Mesenchymal stem cell (in vitro differentiated cells and primary cell): ENCODE results near the gene GAL3ST3.
A peak's percentile ranks its signal among the peaks of the same experiment; 100 is the strongest.

ENCODE experiments used
- DNase-seq: peaks from one replicate; pipeline ENCODE4 v3.0.0-alpha.2; 2013
- H2AFZ ChIP-seq: one replicate; pipeline ENCODE4 v1.6.1; 2013; ENCODE audit warnings: low read depth, mild to moderate bottlenecking, control low read depth, inconsistent platforms, low read length, moderate library complexity
- H2AK5ac ChIP-seq: 2 replicates; pipeline ENCODE4 v1.6.1; 2013; ENCODE audit warnings: low read length, moderate library complexity, mild to moderate bottlenecking, inconsistent platforms; ENCODE audit not compliant: severe bottlenecking
- H2BK120ac ChIP-seq: one replicate; pipeline ENCODE4 v1.6.1; 2013; ENCODE audit warnings: low read depth, mild to moderate bottlenecking, inconsistent platforms, low read length, moderate library complexity
- H2BK12ac ChIP-seq, 2 experiments: one replicate each; pipeline ENCODE4 v1.6.1; 2013; ENCODE audit warnings: inconsistent platforms in 2 of 2, low read length in 2 of 2, mild to moderate bottlenecking in 2 of 2, moderate library complexity in 2 of 2, control low read depth in 1 of 2
- H2BK15ac ChIP-seq: one replicate; pipeline ENCODE4 v1.6.1; 2013; ENCODE audit warnings: mild to moderate bottlenecking, low read depth, inconsistent platforms; ENCODE audit not compliant: poor library complexity, severe bottlenecking
- H2BK5ac ChIP-seq: 2 replicates; pipeline ENCODE4 v1.6.1; 2013; ENCODE audit warnings: low read depth, mild to moderate bottlenecking, low read length, control low read depth, inconsistent platforms; ENCODE audit not compliant: poor library complexity, severe bottlenecking
- H3K14ac ChIP-seq, 2 experiments: one replicate each; pipeline ENCODE4 v1.6.1; 2013; ENCODE audit warnings: inconsistent platforms in 2 of 2, low read length in 2 of 2, control low read depth in 1 of 2, mild to moderate bottlenecking in 1 of 2, moderate library complexity in 1 of 2
- H3K18ac ChIP-seq, 2 experiments: one replicate each; pipeline ENCODE4 v1.6.1; 2013; ENCODE audit warnings: inconsistent platforms in 2 of 2, low read length in 2 of 2, control low read depth in 1 of 2, low read depth in 1 of 2, mild to moderate bottlenecking in 1 of 2
- H3K23ac ChIP-seq, 2 experiments: one replicate each; pipeline ENCODE4 v1.6.1; 2013; ENCODE audit warnings: inconsistent platforms in 2 of 2, low read length in 2 of 2, mild to moderate bottlenecking in 2 of 2, moderate library complexity in 2 of 2, control low read depth in 1 of 2
- H3K27ac ChIP-seq: 2 replicates; pipeline ENCODE4 v1.5.1; 2013; ENCODE audit warnings: mild to moderate bottlenecking, moderate library complexity, low read length, control low read depth, inconsistent platforms; ENCODE audit not compliant: poor library complexity, severe bottlenecking
- H3K27me3 ChIP-seq, 2 experiments: 2 replicates each; pipeline versions ENCODE4 v1.6.1 to v1.7.0; 2013; ENCODE audit warnings: low read length in 2 of 2, mild to moderate bottlenecking in 2 of 2, moderate library complexity in 2 of 2, control low read depth in 1 of 2, inconsistent platforms in 1 of 2; ENCODE audit not compliant: control insufficient read depth in 1 of 2, insufficient read depth in 1 of 2
- H3K36me3 ChIP-seq, 2 experiments: 2 replicates each; pipeline versions ENCODE4 v1.6.1 to v1.7.0; 2013; ENCODE audit warnings: low read length in 2 of 2, control low read depth in 1 of 2, inconsistent platforms in 1 of 2, low read depth in 1 of 2, mild to moderate bottlenecking in 1 of 2; ENCODE audit not compliant: insufficient read depth in 2 of 2, control insufficient read depth in 1 of 2
- H3K4ac ChIP-seq, 2 experiments: one replicate each; pipeline ENCODE4 v1.6.1; 2013; ENCODE audit warnings: inconsistent platforms in 2 of 2, low read length in 2 of 2, mild to moderate bottlenecking in 2 of 2, moderate library complexity in 2 of 2, control low read depth in 1 of 2, low read depth in 1 of 2
- H3K4me1 ChIP-seq: 2 replicates; pipeline ENCODE4 v1.6.1; 2013; ENCODE audit warnings: low read depth, low read length, control low read depth; ENCODE audit not compliant: control insufficient read depth, insufficient read depth
- H3K4me2 ChIP-seq: 2 replicates; pipeline ENCODE4 v1.6.1; 2013; ENCODE audit warnings: low read length, mild to moderate bottlenecking, inconsistent platforms; ENCODE audit not compliant: poor library complexity, severe bottlenecking
- H3K4me3 ChIP-seq, 2 experiments: 2 replicates each; pipeline versions ENCODE4 v1.5.1 to v1.7.0; 2013; ENCODE audit warnings: low read length in 2 of 2, mild to moderate bottlenecking in 2 of 2, control low read depth in 1 of 2, low read depth in 1 of 2; ENCODE audit not compliant: insufficient read depth in 1 of 2
- H3K79me1 ChIP-seq: replicated peaks from 2 replicates; pipeline ENCODE4 v1.6.1; 2013; ENCODE audit warnings: mild to moderate bottlenecking, control low read depth, low read length, inconsistent platforms; ENCODE audit not compliant: poor library complexity, severe bottlenecking
- H3K9ac ChIP-seq: 2 replicates; pipeline ENCODE4 v1.7.0; 2013; ENCODE audit warnings: mild to moderate bottlenecking, low read length, moderate library complexity
- H3K9me3 ChIP-seq: 2 replicates; pipeline ENCODE4 v1.7.0; 2013; ENCODE audit warnings: mild to moderate bottlenecking, low read length; ENCODE audit not compliant: control insufficient read depth
- H4K8ac ChIP-seq: one replicate; pipeline ENCODE4 v1.6.1; 2013; ENCODE audit warnings: inconsistent platforms, mild to moderate bottlenecking, low read length, moderate library complexity
- H4K91ac ChIP-seq: one replicate; pipeline ENCODE4 v1.6.1; 2013; ENCODE audit warnings: mild to moderate bottlenecking, low read length, inconsistent platforms
- WGBS: methylation state at CpG from one replicate; pipeline ENCODE4 v1.1.7; 2013; ENCODE audit warnings: mixed read lengths; 5-methylcytosine and 5-hydroxymethylcytosine counted together

The GAL3ST3 gene

DNA sequence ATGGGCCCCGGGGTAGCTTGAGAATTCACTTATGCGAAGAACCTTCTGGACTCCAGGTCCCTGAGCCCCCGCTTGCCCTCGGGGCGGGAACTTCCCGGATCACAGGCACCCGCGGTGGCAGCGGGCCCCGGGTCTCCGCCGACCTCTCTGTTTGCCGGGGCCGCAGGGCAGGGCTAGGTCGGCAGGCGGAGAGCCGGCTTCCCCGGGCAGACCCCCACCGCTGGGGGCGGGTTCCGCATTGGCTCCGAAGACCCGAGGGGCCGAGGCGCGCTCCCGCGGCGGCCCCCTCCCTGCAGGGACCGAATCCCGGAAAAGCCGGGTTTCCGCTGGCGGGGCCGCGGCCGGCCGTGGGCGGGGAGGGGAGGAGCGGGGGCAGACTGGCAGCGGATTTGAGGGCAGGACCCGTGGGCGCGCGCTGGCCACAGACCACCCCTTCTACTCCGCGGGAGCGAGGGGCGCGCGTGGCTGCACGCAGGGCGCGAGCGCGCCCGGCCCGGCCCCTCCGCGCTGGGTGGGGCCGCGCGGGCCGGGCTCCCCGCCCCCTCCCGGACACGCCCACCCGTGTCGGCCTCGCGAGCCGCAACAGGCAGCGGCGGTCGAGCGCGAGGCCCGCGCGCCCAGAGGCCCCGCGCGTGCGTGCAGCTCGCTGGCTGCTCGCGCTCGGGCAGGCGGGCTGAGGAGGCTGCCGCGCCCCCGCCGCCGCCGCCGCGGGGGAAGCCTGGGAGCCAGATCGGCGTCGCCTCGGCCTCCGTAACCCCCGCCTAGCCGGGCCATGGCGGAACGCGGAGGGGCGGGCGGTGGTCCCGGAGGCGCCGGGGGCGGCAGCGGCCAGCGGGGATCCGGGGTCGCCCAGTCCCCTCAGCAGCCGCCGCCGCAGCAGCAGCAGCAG is 21.0 kb upstream of the GAL3ST3 start, which contains the start of gene PACS1:
PACS1 (plus strand) TSS at position 558 of the 889 bp plus-strand sequence; CDS start at position 773, 215 bp downstream.
- Histone ChIP-seq H3K4me2 (peak within 1 kb of the TSS; percentile 81), H2BK120ac (peak within 1 kb of the TSS; percentile 78), H3K4me1 (peaks cover 13% of the 10 kb centered on the region), H3K9ac (peak within 1 kb of the TSS; percentile 89), H3K14ac (peak within 1 kb of the TSS; percentile 43 to 97), H2AFZ (peak within 1 kb of the TSS; percentile 90), H2BK15ac (peak within 1 kb of the TSS; percentile 85), H3K4me3 (peak within 1 kb of the TSS; percentile 79 to 97), H3K9me3 (no peaks in the 10 kb centered on the region), H3K36me3 (peaks cover 42 to 64% of the 10 kb centered on the region in 2 experiments), H3K4ac (peak within 1 kb of the TSS; percentile 68 to 98), H2BK12ac (peak within 1 kb of the TSS; percentile 20 to 93), H3K18ac (peak within 1 kb of the TSS; percentile 86 to 98), H2AK5ac (peak within 1 kb of the TSS; percentile 96), H4K8ac (peak within 1 kb of the TSS; percentile 62), H2BK5ac (peak within 1 kb of the TSS; percentile 80), H3K79me1 (peaks cover 9% of the 10 kb centered on the region), H3K23ac (peak within 1 kb of the TSS in 1 of 2 experiments; percentile 90), H3K27me3 (no peaks in the 10 kb centered on the region), H3K27ac (peak within 1 kb of the TSS; percentile 87), H4K91ac (peak within 1 kb of the TSS; percentile 90)
- peak; percentile 73 for DNase-seq
- WGBS = 2% methylated on average over 43 of the region's 120 CpGs

GRCh38 chr11:66068923-66069714 is 20.2 kb upstream of the GAL3ST3 start:
- H3K14ac ChIP-seq = peak overlapping the region in 1 of 2 experiments; percentile 39
- peak overlapping the region; percentile 80 for H2BK5ac ChIP-seq
- peak; percentile 96 for DNase-seq
- H3K4me2 ChIP-seq = peak overlapping the region; percentile 75
- peaks cover 13% of the 10 kb centered on the region for H3K4me1 ChIP-seq
- no peak overlapping the region for H2BK120ac ChIP-seq
- WGBS = 74% methylated on average over 14 of the region's 14 CpGs
- peaks cover 9% of the 10 kb centered on the region for H3K79me1 ChIP-seq
- peak overlapping the region; percentile 68 to 93 for H3K4ac ChIP-seq
- H3K27me3 ChIP-seq = no peaks in the 10 kb centered on the region
- H3K36me3 ChIP-seq = peaks cover 43 to 66% of the 10 kb centered on the region in 2 experiments
- H4K8ac ChIP-seq = peak overlapping the region; percentile 55
- peak overlapping the region; percentile 87 for H3K27ac ChIP-seq
- H2BK12ac ChIP-seq = peak overlapping the region; percentile 69 to 90
- H2AK5ac ChIP-seq = peak overlapping the region; percentile 96
- H3K4me3 ChIP-seq = peak overlapping the region; percentile 72 to 97
- H3K18ac ChIP-seq = peak overlapping the region; percentile 79 to 84
- H2BK15ac ChIP-seq = no peak overlapping the region
- peak overlapping the region; percentile 44 for H4K91ac ChIP-seq
- H2AFZ ChIP-seq = no peak overlapping the region
- H3K9me3 ChIP-seq = no peaks in the 10 kb centered on the region
- peak overlapping the region; percentile 89 for H3K9ac ChIP-seq
- peak overlapping the region in 1 of 2 experiments; percentile 90 for H3K23ac ChIP-seq

- H3K9ac ChIP-seq = peak overlapping the region; percentile 89
- peaks cover 13% of the 10 kb centered on the region for H3K4me1 ChIP-seq
- H2BK15ac ChIP-seq = peak overlapping the region; percentile 41
- no peak overlapping the region for H2BK120ac ChIP-seq
- 62% methylated on average over 15 of the region's 17 CpGs for WGBS
- no peak overlapping the region for H3K4ac ChIP-seq
- no peak overlapping the region for H4K91ac ChIP-seq
- no peak overlapping the region for H2AFZ ChIP-seq
- no peaks in the 10 kb centered on the region for H3K9me3 ChIP-seq
- no peak overlapping the region for H3K4me2 ChIP-seq
- H3K36me3 ChIP-seq = peaks cover 50 to 70% of the 10 kb centered on the region in 2 experiments
- peak overlapping the region in 1 of 2 experiments; percentile 41 for H3K18ac ChIP-seq
- peak; percentile 81 for DNase-seq
- H3K23ac ChIP-seq = no peak overlapping the region
- H3K27ac ChIP-seq = peak overlapping the region; percentile 87
- peaks cover 13% of the 10 kb centered on the region for H3K79me1 ChIP-seq
- peak overlapping the region; percentile 39 for H4K8ac ChIP-seq
- H2AK5ac ChIP-seq = peak overlapping the region; percentile 72
- H3K14ac ChIP-seq = no peak overlapping the region
- H2BK5ac ChIP-seq = no peak overlapping the region
- no peaks in the 10 kb centered on the region for H3K27me3 ChIP-seq
- peak overlapping the region in 1 of 2 experiments; percentile 69 for H2BK12ac ChIP-seq
- no peak overlapping the region for H3K4me3 ChIP-seq
These were observed 19.3 kb upstream of the GAL3ST3 start for GRCh38 chr11:66068154-66068821.
